ENCODE results near the gene BIVM. TPM values are rescaled to one million over a fixed set of nuclear protein-coding genes. Genes with fewer than 3 reads are reported as not detected.
A peak's percentile ranks its signal among the peaks of the same experiment; 100 is the strongest.

BIVM gene
- total and polyA plus RNA-seq, 2 experiments from 2014 or later, result 3.2 to 4.2 TPM

GRCh38 chr13:102846261-102847015 lies 47.5 kb downstream of the BIVM start (continued):
- no peak for TF ChIP-seq ZNF462 (CRISPR knock-in tag; IDR thresholded peaks at IDR 0.05)
- no peak for TF ChIP-seq ETS1 (IDR thresholded peaks at IDR 0.05)
- no peak for TF ChIP-seq EZH2 (IDR thresholded peaks at IDR 0.05; ENCODE audit: low read depth, unreplicated experiment)

- H3K27me3 Mint-ChIP-seq (ENCODE audit: insufficient read depth, low read depth, poor library complexity), result peaks cover 16% of the 10 kb centered on the region
- Histone ChIP-seq H3K27me3 (ENCODE audit: insufficient read depth) (no peaks in the 10 kb centered on the region), H2AFZ (no peak overlapping the region), H4K20me1 (replicated peaks; ENCODE audit: insufficient read depth) (no peaks in the 10 kb centered on the region), H3K9me2 (ENCODE audit: insufficient read depth) (no peaks in the 10 kb centered on the region), H3K4me1 (ENCODE audit: insufficient read depth) (peaks cover 4% of the 10 kb centered on the region; the same call in 1 of the 2 replicates), H3K4me3 (peak overlapping the region; percentile 89), H3K4me2 (peak overlapping the region; percentile 89), H3K36me3 (ENCODE audit: insufficient read depth) (no peaks in the 10 kb centered on the region), H3K27ac (ENCODE audit: low read depth) (no peak overlapping the region), H3K79me2 (replicated peaks; ENCODE audit: insufficient read depth) (peaks cover 25% of the 10 kb centered on the region), H3F3A (replicated peaks; ENCODE audit: low read depth) (no peaks in the 10 kb centered on the region)
- H3K4me1 Mint-ChIP-seq, result peaks cover 11% of the 10 kb centered on the region
- ATAC-seq (no peak), DNase-seq (ENCODE audit: low spot score) (peak; percentile 59)
- no peaks in the 10 kb centered on the region for H3K9me3 Mint-ChIP-seq
- H3K27ac Mint-ChIP-seq, result peak overlapping the region; percentile 88
- no peaks in the 10 kb centered on the region for H3K36me3 Mint-ChIP-seq (ENCODE audit: low read depth)
- no peak for TF ChIP-seq ZNF331 (CRISPR knock-in tag; IDR thresholded peaks at IDR 0.05; ENCODE audit: low read depth)
- TF ChIP-seq CREB1 (CRISPR knock-in tag; IDR thresholded peaks at IDR 0.05; ENCODE audit: low read depth), result no peak
- no peak for TF ChIP-seq STAT1 (IDR thresholded peaks at IDR 0.05; ENCODE audit: unreplicated experiment)
- peak; percentile 67 to 85 for TF ChIP-seq CTCF (conservative IDR thresholded peaks at IDR 0.05; ENCODE audit: low read depth in 2 of 2)
- peak overlapping the region; percentile 98 for H3K4me3 Mint-ChIP-seq
These were observed 48.6 kb downstream of the BIVM start for GRCh38 chr13:102847272-102848234.
